Measurements from ENCODE around the gene KLF4. TPM values are rescaled to one million over a fixed set of nuclear protein-coding genes. Genes with fewer than 3 reads are reported as not detected.
"Not testable (repeated sequence)": the region's sequence is repeated elsewhere in the genome, so short reads cannot be mapped to it uniquely, and the experiment has no call there.

KLF4 gene
- 4.9 and 7.8 TPM in 2 replicates for total RNA-seq
- 7.6 TPM for polyA plus RNA-seq (2012)

GRCh38 chr9:107489687-107490605, at the start of gene KLF4:
Gene KLF4, minus strand, starts transcription at chr9:107489769. Its CDS starts 597 bp downstream, at chr9:107489172.
- DNase-seq (ENCODE audit: low read depth) = peak; percentile 96

GRCh38 chr9:107536462-107536861, 46.9 kb upstream of the KLF4 start:
- no peak for DNase-seq (ENCODE audit: low read depth)

GRCh38 chr9:107534510-107535078, 45.0 kb upstream of the KLF4 start:
- DNase-seq (ENCODE audit: low read depth) = no peak

GRCh38 chr9:107530679-107531078, 41.1 kb upstream of the KLF4 start:
- no peak for DNase-seq (ENCODE audit: low read depth)

- DNase-seq (ENCODE audit: low read depth) = no peak
Observed at GRCh38 chr9:107528686-107529085, 39.1 kb upstream of the KLF4 start.

GRCh38 chr9:107523539-107523938, 34.0 kb upstream of the KLF4 start:
- no peak for DNase-seq (ENCODE audit: low read depth)

- no peak for DNase-seq (ENCODE audit: low read depth)
Observed at GRCh38 chr9:107520186-107520585, 30.6 kb upstream of the KLF4 start.

GRCh38 chr9:107518037-107518807, 28.7 kb upstream of the KLF4 start:
- no peak for DNase-seq (ENCODE audit: low read depth)

GRCh38 chr9:107513464-107514100, 24.0 kb upstream of the KLF4 start:
- DNase-seq (ENCODE audit: low read depth) = no peak

- DNase-seq (ENCODE audit: low read depth) = peak; percentile 38
Observed at GRCh38 chr9:107504585-107505455, 15.3 kb upstream of the KLF4 start.

- no peak for DNase-seq (ENCODE audit: low read depth)
Observed at GRCh38 chr9:107502464-107502863, 12.9 kb upstream of the KLF4 start.

- DNase-seq (ENCODE audit: low read depth) = peak; percentile 37
Observed at GRCh38 chr9:107500421-107501200, 11.0 kb upstream of the KLF4 start.

GRCh38 chr9:107496976-107497375, 7.4 kb upstream of the KLF4 start:
- no peak for DNase-seq (ENCODE audit: low read depth)

- no peak for DNase-seq (ENCODE audit: low read depth)
Observed at GRCh38 chr9:107492381-107492970, 2.9 kb upstream of the KLF4 start.

GRCh38 chr9:107491081-107492053, 1.8 kb upstream of the KLF4 start:
- DNase-seq (ENCODE audit: low read depth) = no peak

GRCh38 chr9:107490606-107490970, 1.0 kb upstream of the KLF4 start:
- not testable (repeated sequence) for DNase-seq (ENCODE audit: low read depth)

- peak; percentile 25 for DNase-seq (ENCODE audit: low read depth)
Observed at GRCh38 chr9:107489144-107489673, 360 bp downstream of the KLF4 start.
